H7 (cell line): ENCODE measurements around the gene ARHGAP22. TPM values are rescaled to one million over a fixed set of nuclear protein-coding genes. Genes with fewer than 3 reads are reported as not detected.
A peak's percentile ranks its signal among the peaks of the same experiment; 100 is the strongest.
"Not testable (repeated sequence)": the region's sequence is repeated elsewhere in the genome, so short reads cannot be mapped to it uniquely, and the experiment has no call there.

ENCODE experiments used
- DNase-seq: peaks from one replicate; pipeline ENCODE4 v3.0.0; 2012
- H3K27me3 ChIP-seq: 2 replicates; pipeline ENCODE4 v1.6.0; 2011; ENCODE audit warnings: mild to moderate bottlenecking, low read length; ENCODE audit not compliant: control insufficient read depth, insufficient read depth
- H3K36me3 ChIP-seq: replicated peaks from 2 replicates; pipeline ENCODE4 v1.5.1; 2011; ENCODE audit warnings: low read length; ENCODE audit not compliant: control insufficient read depth, insufficient read depth
- H3K4me3 ChIP-seq: 2 replicates; pipeline ENCODE4 v1.5.1; 2011; ENCODE audit warnings: low read depth, mild to moderate bottlenecking, control low read depth, low read length, moderate library complexity; ENCODE audit not compliant: insufficient read depth
- total RNA-seq: library from RNA; depleted of rRNA; stranded (reverse); fragments of >200 nt; shearing (Covaris generic); gene quantifications from 2 replicates; pipeline ENCODE4 v1.2.3, GENCODE V29; 2014

The ARHGAP22 gene
- total RNA-seq, 1 experiment from 2014 or later, result 9.1 TPM

- Histone ChIP-seq H3K4me3 (no peak overlapping the region), H3K36me3 (0 out of 2 replicates have a peak, but pooled peaks cover 1% of the 10 kb centered on the region), H3K27me3 (no peaks in the 10 kb centered on the region)
- peak; percentile 87 for DNase-seq
These were observed 160.6 kb downstream of the ARHGAP22 start for GRCh38 chr10:48444266-48444665.

GRCh38 chr10:48442809-48443177 lies 162.1 kb downstream of the ARHGAP22 start:
- DNase-seq, result no peak
- H3K27me3 ChIP-seq, result no peaks in the 10 kb centered on the region
- H3K36me3 ChIP-seq, result no peaks in the 10 kb centered on the region
- no peak overlapping the region for H3K4me3 ChIP-seq

- Histone ChIP-seq H3K4me3 (no peak overlapping the region), H3K27me3 (no peaks in the 10 kb centered on the region), H3K36me3 (no peaks in the 10 kb centered on the region)
- no peak for DNase-seq
These were observed 162.6 kb downstream of the ARHGAP22 start for GRCh38 chr10:48442090-48442808.

- DNase-seq, result no peak
- H3K4me3 ChIP-seq, result no peak overlapping the region
- H3K27me3 ChIP-seq, result no peaks in the 10 kb centered on the region
- no peaks in the 10 kb centered on the region for H3K36me3 ChIP-seq
These were observed 164.1 kb downstream of the ARHGAP22 start for GRCh38 chr10:48440771-48441170.

GRCh38 chr10:48439581-48440041 lies 165.3 kb downstream of the ARHGAP22 start:
- DNase-seq, result peak; percentile 46
- no peak overlapping the region for H3K4me3 ChIP-seq
- no peaks in the 10 kb centered on the region for H3K27me3 ChIP-seq
- H3K36me3 ChIP-seq, result no peaks in the 10 kb centered on the region

- H3K36me3 ChIP-seq, result no peaks in the 10 kb centered on the region
- no peaks in the 10 kb centered on the region for H3K27me3 ChIP-seq
- no peak overlapping the region for H3K4me3 ChIP-seq
- peak; percentile 21 for DNase-seq
These were observed 165.8 kb downstream of the ARHGAP22 start for GRCh38 chr10:48439031-48439430.

GRCh38 chr10:48437546-48437945 lies 167.3 kb downstream of the ARHGAP22 start:
- H3K4me3 ChIP-seq, result no peak overlapping the region
- no peaks in the 10 kb centered on the region for H3K36me3 ChIP-seq
- H3K27me3 ChIP-seq, result no peaks in the 10 kb centered on the region
- DNase-seq, result no peak

- no peak for DNase-seq
- H3K4me3 ChIP-seq, result no peak overlapping the region
- H3K36me3 ChIP-seq, result no peaks in the 10 kb centered on the region
- no peaks in the 10 kb centered on the region for H3K27me3 ChIP-seq
These were observed 173.0 kb downstream of the ARHGAP22 start for GRCh38 chr10:48431871-48432270.

- no peaks in the 10 kb centered on the region for H3K27me3 ChIP-seq
- no peaks in the 10 kb centered on the region for H3K36me3 ChIP-seq
- DNase-seq, result no peak
- no peak overlapping the region for H3K4me3 ChIP-seq
These were observed 174.4 kb downstream of the ARHGAP22 start for GRCh38 chr10:48430402-48430993.

GRCh38 chr10:48429309-48429708 lies 175.6 kb downstream of the ARHGAP22 start:
- Histone ChIP-seq H3K4me3 (no peak overlapping the region), H3K27me3 (no peaks in the 10 kb centered on the region), H3K36me3 (no peaks in the 10 kb centered on the region)
- DNase-seq, result no peak

- no peak for DNase-seq
- Histone ChIP-seq H3K27me3 (no peaks in the 10 kb centered on the region), H3K36me3 (no peaks in the 10 kb centered on the region), H3K4me3 (no peak overlapping the region)
These were observed 176.0 kb downstream of the ARHGAP22 start for GRCh38 chr10:48428896-48429295.

GRCh38 chr10:48423884-48424283 lies 181.0 kb downstream of the ARHGAP22 start:
- H3K27me3 ChIP-seq, result no peaks in the 10 kb centered on the region
- no peak overlapping the region for H3K4me3 ChIP-seq
- H3K36me3 ChIP-seq, result no peaks in the 10 kb centered on the region
- no peak for DNase-seq

GRCh38 chr10:48421862-48422261 lies 183.0 kb downstream of the ARHGAP22 start:
- H3K27me3 ChIP-seq, H3K36me3 ChIP-seq, DNase-seq, H3K4me3 ChIP-seq: not testable (repeated sequence)

- no peak overlapping the region for H3K4me3 ChIP-seq
- DNase-seq, result no peak
- H3K36me3 ChIP-seq, result peaks cover 1% of the 10 kb centered on the region; the same call in 1 of the 2 replicates
- no peaks in the 10 kb centered on the region for H3K27me3 ChIP-seq
These were observed 185.2 kb downstream of the ARHGAP22 start for GRCh38 chr10:48419714-48420113.

- DNase-seq, result no peak
- H3K36me3 ChIP-seq, result peaks cover 1% of the 10 kb centered on the region; the same call in 1 of the 2 replicates
- no peaks in the 10 kb centered on the region for H3K27me3 ChIP-seq
- no peak overlapping the region for H3K4me3 ChIP-seq
These were observed 186.6 kb downstream of the ARHGAP22 start for GRCh38 chr10:48418189-48418788.
